22Rv1 (cell line): Measurements from ENCODE around the gene AUTS2.

ENCODE experiments used
- ZFX ChIP-seq: fragments of 450-650 bp; IDR thresholded peaks from 2 replicates; pipeline ENCODE4 v1.6.1; 2017; ENCODE audit warnings: antibody characterized with exemption, borderline replicate concordance
- TF ChIP-seq, protein P1 (sequence below): fragments of 450-650 bp; IDR thresholded peaks from 2 replicates; pipeline ENCODE4 v1.5.1; 2017; ENCODE audit warnings: mild to moderate bottlenecking

DNA sequence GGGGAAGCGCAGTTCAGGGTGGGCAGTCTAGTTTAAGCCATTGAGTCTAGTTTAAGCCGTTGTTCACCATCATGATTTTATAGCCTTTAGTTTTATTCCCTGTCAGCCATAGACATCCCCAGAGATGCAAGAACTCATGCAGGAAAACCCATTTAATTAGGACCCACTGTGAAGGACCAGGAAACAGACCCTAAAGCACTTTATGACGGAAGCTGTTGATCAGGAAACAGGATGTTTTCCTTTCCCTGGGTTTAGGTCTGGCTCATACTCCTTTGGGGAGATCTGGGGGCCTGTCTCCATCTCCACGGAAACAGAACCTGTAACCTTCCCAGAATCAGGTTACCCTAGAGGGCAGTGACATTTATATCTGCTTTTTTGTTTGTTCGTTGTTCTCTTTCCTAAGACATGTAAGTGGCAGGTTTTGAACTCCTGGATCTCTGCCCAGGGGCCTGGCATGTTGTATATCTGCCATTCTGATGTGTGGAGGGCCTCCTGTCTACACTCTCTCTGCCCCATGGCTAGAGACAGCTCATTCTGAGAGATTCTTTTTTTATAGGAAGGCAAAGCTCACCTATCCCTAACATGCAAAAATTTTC is 876.5 kb downstream of the AUTS2 start:
- TF ChIP-seq, protein P1, sequence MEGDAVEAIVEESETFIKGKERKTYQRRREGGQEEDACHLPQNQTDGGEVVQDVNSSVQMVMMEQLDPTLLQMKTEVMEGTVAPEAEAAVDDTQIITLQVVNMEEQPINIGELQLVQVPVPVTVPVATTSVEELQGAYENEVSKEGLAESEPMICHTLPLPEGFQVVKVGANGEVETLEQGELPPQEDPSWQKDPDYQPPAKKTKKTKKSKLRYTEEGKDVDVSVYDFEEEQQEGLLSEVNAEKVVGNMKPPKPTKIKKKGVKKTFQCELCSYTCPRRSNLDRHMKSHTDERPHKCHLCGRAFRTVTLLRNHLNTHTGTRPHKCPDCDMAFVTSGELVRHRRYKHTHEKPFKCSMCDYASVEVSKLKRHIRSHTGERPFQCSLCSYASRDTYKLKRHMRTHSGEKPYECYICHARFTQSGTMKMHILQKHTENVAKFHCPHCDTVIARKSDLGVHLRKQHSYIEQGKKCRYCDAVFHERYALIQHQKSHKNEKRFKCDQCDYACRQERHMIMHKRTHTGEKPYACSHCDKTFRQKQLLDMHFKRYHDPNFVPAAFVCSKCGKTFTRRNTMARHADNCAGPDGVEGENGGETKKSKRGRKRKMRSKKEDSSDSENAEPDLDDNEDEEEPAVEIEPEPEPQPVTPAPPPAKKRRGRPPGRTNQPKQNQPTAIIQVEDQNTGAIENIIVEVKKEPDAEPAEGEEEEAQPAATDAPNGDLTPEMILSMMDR: no peak
- TF ChIP-seq ZFX: no peak
